Stomach (tissue), 4 donors: Measurements from ENCODE around the gene MSI2.

Source experiments
- CTCF ChIP-seq, 7 experiments: fragments of 450-650 bp in 4 of 7; fragments of 200-600 bp in 3 of 7; sonication (generic) in 3 of 7; IDR thresholded peaks; one replicate each; pipeline ENCODE4 v1.5.1; 2016 to 2019; ENCODE audit warnings: antibody characterized with exemption in 7 of 7, control low read depth in 2 of 7, mild to moderate bottlenecking in 1 of 7
- POLR2A ChIP-seq, 4 donors: fragments of 450-650 bp; IDR thresholded peaks; one replicate each; pipeline ENCODE4 v1.6.1; 2016; ENCODE audit warnings: antibody characterized with exemption in 4 of 4, control low read depth in 2 of 4, mild to moderate bottlenecking in 1 of 4, moderate library complexity in 1 of 4

- TF ChIP-seq POLR2A (IDR thresholded peaks at IDR 0.05) (no peak), CTCF (IDR thresholded peaks at IDR 0.05) (no peak)
These were observed 138.1 kb downstream of the MSI2 start for GRCh38 chr17:57394375-57394774.
